SK-N-DZ (cell line): ENCODE data around the gene JMJD1C.
"Not testable (repeated sequence)": the region's sequence is repeated elsewhere in the genome, so short reads cannot be mapped to it uniquely, and the experiment has no call there.

Source experiments
- DNase-seq: peaks from one replicate; pipeline ENCODE4 v3.0.0-alpha.2; 2015; ENCODE audit warnings: low spot score

Gene JMJD1C

GRCh38 chr10:63173468-63174232, 292.1 kb downstream of the JMJD1C start:
- DNase-seq: no peak

- DNase-seq: no peak
Measured at GRCh38 chr10:63171926-63172325, 293.9 kb downstream of the JMJD1C start.

- no peak for DNase-seq
Measured at GRCh38 chr10:63171255-63171855, 294.4 kb downstream of the JMJD1C start.

- DNase-seq: no peak
Measured at GRCh38 chr10:63169624-63170023, 296.2 kb downstream of the JMJD1C start.

- DNase-seq: no peak
Measured at GRCh38 chr10:63168821-63169462, 296.8 kb downstream of the JMJD1C start.

GRCh38 chr10:63166742-63167258, 299.0 kb downstream of the JMJD1C start:
- DNase-seq: peak; percentile 74

GRCh38 chr10:63165249-63165648, 300.5 kb downstream of the JMJD1C start:
- DNase-seq: no peak

GRCh38 chr10:63164166-63164623, 301.6 kb downstream of the JMJD1C start:
- no peak for DNase-seq

GRCh38 chr10:63161592-63161991, 304.2 kb downstream of the JMJD1C start:
- no peak for DNase-seq

GRCh38 chr10:63157845-63158624, 307.7 kb downstream of the JMJD1C start:
- DNase-seq: peak; percentile 84

GRCh38 chr10:63156236-63156635, 309.5 kb downstream of the JMJD1C start:
- DNase-seq: no peak

- no peak for DNase-seq
Measured at GRCh38 chr10:63155388-63156020, 310.3 kb downstream of the JMJD1C start.

GRCh38 chr10:63154546-63155387, 311.0 kb downstream of the JMJD1C start:
- DNase-seq: no peak

- DNase-seq: not testable (repeated sequence)
Measured at GRCh38 chr10:63153868-63154545, 311.8 kb downstream of the JMJD1C start.

- DNase-seq: no peak
Measured at GRCh38 chr10:63150745-63151144, 315.0 kb downstream of the JMJD1C start.

GRCh38 chr10:63146503-63146902, 319.3 kb downstream of the JMJD1C start:
- no peak for DNase-seq

GRCh38 chr10:63145782-63146181, 320.0 kb downstream of the JMJD1C start:
- no peak for DNase-seq

GRCh38 chr10:63143987-63144386, 321.8 kb downstream of the JMJD1C start:
- DNase-seq: no peak

GRCh38 chr10:63142136-63142535, 323.6 kb downstream of the JMJD1C start:
- no peak for DNase-seq

GRCh38 chr10:63140077-63140476, 325.7 kb downstream of the JMJD1C start:
- no peak for DNase-seq
